NB4 (cell line): ENCODE measurements around the gene SPPL3.

Experiments
- DNase-seq: peaks from one replicate; pipeline ENCODE4 v3.0.0; 2010; ENCODE audit warnings: low read depth
- H3K4me3 ChIP-seq: one replicate; pipeline ENCODE4 v1.5.1; 2011; ENCODE audit warnings: mild to moderate bottlenecking, low read depth, low read length, moderate library complexity
- MYC ChIP-seq: IDR thresholded peaks from 2 replicates; pipeline ENCODE4 v1.6.1; 2011; ENCODE audit warnings: low read depth, low read length
- POLR2A ChIP-seq: IDR thresholded peaks from 2 replicates; pipeline ENCODE4 v1.6.1; 2011; ENCODE audit warnings: mild to moderate bottlenecking; ENCODE audit not compliant: insufficient read length; ENCODE audit errors: extremely low read depth
- TF ChIP-seq, protein P1 (sequence below): IDR thresholded peaks from one replicate; pipeline ENCODE4 v1.5.1; 2012; ENCODE audit warnings: low read depth, low read length
- TF ChIP-seq, protein P2 (sequence below): IDR thresholded peaks from 2 replicates; pipeline ENCODE4 v1.6.1; 2011; ENCODE audit warnings: low read depth, low read length

SPPL3 gene

DNA sequence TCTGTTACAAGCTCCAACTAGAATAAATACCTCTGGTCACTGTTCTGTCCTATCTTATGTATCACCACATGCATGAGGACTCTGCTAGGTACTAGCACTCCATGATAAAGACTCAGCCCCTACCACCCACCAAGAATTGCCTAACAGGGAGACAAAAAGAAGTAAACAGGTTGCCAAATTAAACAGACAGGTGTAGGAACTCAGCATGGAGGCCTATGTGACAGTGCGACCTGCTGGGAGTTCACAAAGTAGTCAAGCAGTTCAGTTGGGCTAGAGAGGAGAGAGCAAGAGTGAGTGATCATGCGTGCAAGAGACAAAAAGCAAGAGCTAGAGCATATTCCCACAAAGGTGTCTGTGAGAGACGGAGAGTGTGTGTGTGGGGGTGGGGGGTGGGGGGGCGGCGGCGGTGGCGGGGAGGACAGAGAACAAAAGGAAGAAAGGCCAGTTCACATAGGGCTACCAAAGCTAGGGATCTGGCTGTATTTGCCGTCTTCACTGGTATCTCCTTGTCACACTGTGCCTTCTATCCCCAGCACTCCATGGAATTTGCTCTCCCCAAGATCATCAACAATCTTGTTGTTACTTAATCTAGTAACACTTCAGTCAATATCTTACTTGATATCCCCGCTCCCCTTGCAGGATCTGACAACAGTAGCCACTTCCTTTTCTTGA lies 81.2 kb downstream of the SPPL3 start:
- DNase-seq, result no peak
- no peak overlapping the region for H3K4me3 ChIP-seq
- no peak for TF ChIP-seq POLR2A
- TF ChIP-seq, protein P1, sequence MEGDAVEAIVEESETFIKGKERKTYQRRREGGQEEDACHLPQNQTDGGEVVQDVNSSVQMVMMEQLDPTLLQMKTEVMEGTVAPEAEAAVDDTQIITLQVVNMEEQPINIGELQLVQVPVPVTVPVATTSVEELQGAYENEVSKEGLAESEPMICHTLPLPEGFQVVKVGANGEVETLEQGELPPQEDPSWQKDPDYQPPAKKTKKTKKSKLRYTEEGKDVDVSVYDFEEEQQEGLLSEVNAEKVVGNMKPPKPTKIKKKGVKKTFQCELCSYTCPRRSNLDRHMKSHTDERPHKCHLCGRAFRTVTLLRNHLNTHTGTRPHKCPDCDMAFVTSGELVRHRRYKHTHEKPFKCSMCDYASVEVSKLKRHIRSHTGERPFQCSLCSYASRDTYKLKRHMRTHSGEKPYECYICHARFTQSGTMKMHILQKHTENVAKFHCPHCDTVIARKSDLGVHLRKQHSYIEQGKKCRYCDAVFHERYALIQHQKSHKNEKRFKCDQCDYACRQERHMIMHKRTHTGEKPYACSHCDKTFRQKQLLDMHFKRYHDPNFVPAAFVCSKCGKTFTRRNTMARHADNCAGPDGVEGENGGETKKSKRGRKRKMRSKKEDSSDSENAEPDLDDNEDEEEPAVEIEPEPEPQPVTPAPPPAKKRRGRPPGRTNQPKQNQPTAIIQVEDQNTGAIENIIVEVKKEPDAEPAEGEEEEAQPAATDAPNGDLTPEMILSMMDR, result no peak
- TF ChIP-seq MYC, result no peak
- TF ChIP-seq, protein P2, sequence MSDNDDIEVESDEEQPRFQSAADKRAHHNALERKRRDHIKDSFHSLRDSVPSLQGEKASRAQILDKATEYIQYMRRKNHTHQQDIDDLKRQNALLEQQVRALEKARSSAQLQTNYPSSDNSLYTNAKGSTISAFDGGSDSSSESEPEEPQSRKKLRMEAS, result no peak

DNA sequence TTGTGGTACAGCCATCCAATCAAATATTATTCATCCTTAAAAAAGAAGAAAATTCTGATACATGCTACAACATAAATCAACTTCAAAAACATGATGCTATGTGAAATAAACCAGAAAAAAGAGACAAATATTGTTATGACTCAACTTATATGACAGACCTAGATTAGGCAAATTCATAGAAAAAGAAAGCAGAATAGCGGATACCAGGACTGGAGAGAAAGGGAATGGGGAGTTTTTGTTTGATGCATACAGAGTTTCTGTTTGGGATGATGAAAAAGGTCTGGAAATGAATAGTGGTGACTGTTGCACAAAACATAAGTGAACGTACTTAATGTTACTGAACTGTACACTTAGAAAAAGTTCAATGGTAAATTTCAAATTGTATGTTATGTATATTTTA lies 82.3 kb downstream of the SPPL3 start:
- no peak for DNase-seq
- H3K4me3 ChIP-seq, result no peak overlapping the region
- no peak for TF ChIP-seq MYC
- TF ChIP-seq, protein P2, result no peak
- TF ChIP-seq POLR2A, result no peak
- TF ChIP-seq, protein P1, result no peak

DNA sequence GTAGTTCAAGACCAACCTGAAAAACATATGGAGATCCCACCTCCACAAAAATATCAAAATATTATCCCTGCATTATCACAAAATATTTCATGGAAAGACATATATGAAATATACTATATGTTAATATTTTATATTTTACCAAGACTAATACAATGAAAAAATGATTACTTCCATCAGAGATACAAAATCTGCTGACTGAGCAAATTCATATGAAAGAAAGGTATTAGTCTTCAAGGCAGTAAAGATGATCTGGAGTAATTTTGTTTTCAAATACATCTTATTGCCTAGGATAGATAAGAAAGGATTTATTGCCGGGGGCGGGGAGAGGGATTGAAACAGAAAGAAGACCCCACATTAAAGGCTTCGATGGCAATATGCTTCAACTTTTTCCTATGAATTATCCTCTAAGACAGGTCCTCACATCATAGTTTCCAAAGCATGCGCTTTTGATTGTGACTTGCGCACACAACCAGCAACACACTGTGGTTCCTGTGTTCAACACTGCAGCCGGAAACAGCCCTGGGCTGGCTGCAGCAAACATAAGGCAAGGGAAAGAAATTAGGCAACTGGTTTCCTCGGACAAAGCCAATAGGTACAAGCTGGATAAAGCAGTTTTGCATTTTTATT lies 83.2 kb downstream of the SPPL3 start:
- H3K4me3 ChIP-seq, result no peak overlapping the region
- DNase-seq, result no peak
- TF ChIP-seq MYC (no peak), POLR2A (no peak)
- TF ChIP-seq, protein P1, result no peak
- TF ChIP-seq, protein P2, result no peak

DNA sequence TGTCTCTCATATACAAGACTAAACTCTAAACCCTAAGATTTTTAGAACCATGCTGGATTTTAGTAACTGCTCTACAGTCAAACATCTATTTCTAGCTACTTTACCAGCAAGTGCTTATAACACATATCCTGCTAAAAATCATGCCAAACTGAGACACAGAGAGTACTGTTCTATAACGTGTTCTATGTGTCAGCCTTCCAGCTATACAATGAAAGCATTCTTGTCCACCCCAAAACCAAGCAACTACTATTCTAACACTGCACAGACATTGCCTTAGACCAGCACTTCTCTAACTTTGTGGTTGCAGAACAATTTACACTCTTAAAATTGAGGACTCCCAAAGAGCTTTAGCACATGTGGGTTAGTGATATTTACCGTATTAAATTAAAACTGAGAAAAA lies 85.7 kb downstream of the SPPL3 start:
- H3K4me3 ChIP-seq, result no peak overlapping the region
- no peak for DNase-seq
- TF ChIP-seq MYC (no peak), POLR2A (no peak)
- TF ChIP-seq, protein P2, result no peak
- TF ChIP-seq, protein P1, result no peak

DNA sequence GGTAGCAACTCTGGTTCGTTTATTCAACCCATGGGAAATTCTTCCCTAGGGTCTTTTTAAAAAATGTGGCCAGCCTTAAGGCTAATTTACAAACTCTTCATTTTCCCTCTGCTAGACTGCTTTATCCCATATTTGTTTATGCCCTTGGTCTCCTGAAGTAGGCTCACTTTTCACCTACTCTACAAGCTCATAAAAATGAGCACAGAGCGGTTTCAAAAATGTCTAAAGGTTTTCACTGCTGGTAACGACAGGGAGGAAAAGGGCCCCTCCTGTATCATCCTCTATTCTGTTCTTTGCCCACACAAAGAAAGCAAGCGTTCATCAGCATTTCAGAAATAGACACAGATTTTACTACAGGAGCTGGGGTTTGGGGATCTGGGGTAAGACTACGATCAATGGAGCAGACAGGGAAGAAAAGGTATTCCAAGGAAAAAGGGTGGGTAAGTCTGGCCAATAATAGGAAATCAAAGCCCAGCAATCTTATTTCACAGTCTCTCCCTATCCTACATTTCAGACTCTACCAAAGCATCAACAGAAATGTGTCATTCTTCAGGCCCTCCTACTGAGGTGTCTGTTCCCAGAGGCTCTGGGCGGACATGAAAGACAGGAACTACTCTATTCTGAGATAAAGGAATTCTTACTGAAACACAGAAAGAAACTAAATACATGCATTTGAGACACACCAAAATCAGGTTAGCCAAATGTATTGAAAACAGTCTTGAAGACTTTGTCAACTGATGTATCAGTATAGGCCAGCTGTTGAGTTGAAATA lies 86.4 kb downstream of the SPPL3 start:
- H3K4me3 ChIP-seq, result no peak overlapping the region
- TF ChIP-seq POLR2A (no peak), MYC (no peak)
- TF ChIP-seq, protein P1, result no peak
- TF ChIP-seq, protein P2, result no peak
- DNase-seq, result no peak
